ENCODE data around the gene NPC2. TPM values are rescaled to one million over a fixed set of nuclear protein-coding genes. Genes with fewer than 3 reads are reported as not detected.

Gene NPC2
- total RNA-seq, 4 donors from 2014 or later, result 119 to 205 (median 162) TPM

DNA sequence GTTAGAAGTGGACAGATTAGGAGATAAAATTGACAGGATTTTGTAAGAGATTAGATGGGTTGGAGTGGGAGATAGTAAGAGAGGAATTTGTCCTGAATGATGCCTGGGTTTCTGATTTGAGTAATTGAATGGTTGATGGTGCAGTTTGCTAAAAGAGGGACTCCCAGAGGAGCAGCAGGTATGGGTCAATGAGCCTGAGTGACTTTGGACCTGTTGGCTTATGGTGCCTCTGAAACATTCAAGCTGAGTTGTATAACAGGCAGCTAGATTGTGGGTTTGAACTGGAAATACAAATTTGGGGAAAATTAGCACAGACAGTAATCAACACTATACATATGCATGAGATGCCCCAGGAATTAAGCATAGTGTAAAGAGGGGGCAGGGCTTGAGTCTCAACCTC lies 50.3 kb downstream of the NPC2 start:
- no peaks in the 10 kb centered on the region for H3K36me3 ChIP-seq
- H3K27ac ChIP-seq (replicated peaks in 1 of 4), result no peak overlapping the region
- H3K4me1 ChIP-seq, result peaks cover 0 to 6% (median 0%) of the 10 kb centered on the region in 4 donors
- no peaks in the 10 kb centered on the region for H3K9me3 ChIP-seq
- TF ChIP-seq, protein P1, sequence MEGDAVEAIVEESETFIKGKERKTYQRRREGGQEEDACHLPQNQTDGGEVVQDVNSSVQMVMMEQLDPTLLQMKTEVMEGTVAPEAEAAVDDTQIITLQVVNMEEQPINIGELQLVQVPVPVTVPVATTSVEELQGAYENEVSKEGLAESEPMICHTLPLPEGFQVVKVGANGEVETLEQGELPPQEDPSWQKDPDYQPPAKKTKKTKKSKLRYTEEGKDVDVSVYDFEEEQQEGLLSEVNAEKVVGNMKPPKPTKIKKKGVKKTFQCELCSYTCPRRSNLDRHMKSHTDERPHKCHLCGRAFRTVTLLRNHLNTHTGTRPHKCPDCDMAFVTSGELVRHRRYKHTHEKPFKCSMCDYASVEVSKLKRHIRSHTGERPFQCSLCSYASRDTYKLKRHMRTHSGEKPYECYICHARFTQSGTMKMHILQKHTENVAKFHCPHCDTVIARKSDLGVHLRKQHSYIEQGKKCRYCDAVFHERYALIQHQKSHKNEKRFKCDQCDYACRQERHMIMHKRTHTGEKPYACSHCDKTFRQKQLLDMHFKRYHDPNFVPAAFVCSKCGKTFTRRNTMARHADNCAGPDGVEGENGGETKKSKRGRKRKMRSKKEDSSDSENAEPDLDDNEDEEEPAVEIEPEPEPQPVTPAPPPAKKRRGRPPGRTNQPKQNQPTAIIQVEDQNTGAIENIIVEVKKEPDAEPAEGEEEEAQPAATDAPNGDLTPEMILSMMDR (IDR thresholded peaks at IDR 0.05), result no peak
- TF ChIP-seq POLR2A (IDR thresholded peaks at IDR 0.05; ENCODE audit: low read depth) (no peak), POLR2AphosphoS5 (IDR thresholded peaks at IDR 0.05) (no peak), EP300 (IDR thresholded peaks at IDR 0.05) (no peak)
- DNase-seq (ENCODE audit: extremely low spot score), result no peak
- H3K27me3 ChIP-seq, result no peaks in the 10 kb centered on the region
- no peak overlapping the region for H3K4me3 ChIP-seq
- intact Hi-C loops (cut with DNase I), result no loop called here

DNA sequence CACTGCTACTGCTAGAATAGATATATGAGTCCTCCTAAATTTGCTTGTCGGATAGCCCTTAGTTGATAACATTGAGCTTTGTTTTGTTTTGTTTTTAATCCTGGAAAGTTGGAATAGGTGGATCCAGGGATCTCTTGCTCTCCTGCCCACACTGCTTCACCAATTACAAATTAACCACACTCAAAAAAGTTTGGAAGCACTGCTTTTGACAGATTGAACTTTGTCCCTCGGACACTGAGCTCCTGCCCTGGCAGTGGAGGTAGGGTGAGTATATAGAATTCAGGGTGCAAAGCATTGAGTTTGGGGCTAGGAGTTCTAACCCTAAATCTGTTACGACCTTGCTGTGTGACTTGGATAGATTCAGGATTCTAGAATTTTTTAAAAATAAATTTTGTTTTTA lies 52.0 kb downstream of the NPC2 start:
- H3K4me3 ChIP-seq, result no peak overlapping the region
- TF ChIP-seq POLR2A (IDR thresholded peaks at IDR 0.05; ENCODE audit: low read depth), result no peak
- TF ChIP-seq POLR2AphosphoS5 (IDR thresholded peaks at IDR 0.05), result no peak
- TF ChIP-seq, protein P1 (IDR thresholded peaks at IDR 0.05), result no peak
- no peak for TF ChIP-seq EP300 (IDR thresholded peaks at IDR 0.05)
- no peaks in the 10 kb centered on the region for H3K27me3 ChIP-seq
- no peak for DNase-seq (ENCODE audit: extremely low spot score)
- 92% methylated on average over 3 of the region's 3 CpGs for WGBS
- intact Hi-C loops (cut with DNase I), result no loop called here
- H3K27ac ChIP-seq (replicated peaks in 1 of 4), result no peak overlapping the region
- H3K36me3 ChIP-seq, result no peaks in the 10 kb centered on the region
- H3K9me3 ChIP-seq, result no peaks in the 10 kb centered on the region
- H3K4me1 ChIP-seq, result peaks cover 0 to 6% (median 0%) of the 10 kb centered on the region in 4 donors

DNA sequence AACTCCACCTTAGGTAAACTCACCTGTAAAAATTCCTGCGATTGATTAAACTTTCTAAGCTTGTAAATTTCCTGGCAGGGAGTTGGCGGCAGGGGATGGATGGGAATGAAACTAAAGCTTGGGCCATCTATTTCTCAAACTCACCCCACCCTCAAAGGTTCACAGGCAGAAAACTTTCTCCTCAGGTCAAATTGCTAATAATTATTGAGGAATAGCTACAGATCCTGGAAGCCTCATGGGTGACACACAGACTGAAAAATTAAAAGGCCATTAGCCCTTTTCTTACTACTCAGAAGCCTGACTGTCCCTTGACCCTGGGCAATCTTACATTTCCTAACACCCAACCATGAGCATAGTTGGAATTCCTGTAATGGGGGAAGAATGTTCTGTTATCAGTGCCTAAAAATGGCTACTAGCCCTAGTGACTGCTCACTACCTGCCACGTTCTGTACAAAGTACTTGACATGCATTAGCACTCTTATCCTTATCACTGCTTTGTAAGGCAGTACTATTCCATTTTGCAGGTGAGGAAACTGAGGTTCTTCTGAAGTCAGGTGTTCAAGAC lies 54.7 kb downstream of the NPC2 start:
- intact Hi-C loops (cut with DNase I), result no loop called here
- Histone ChIP-seq H3K4me1 (peaks cover 0 to 6% (median 0%) of the 10 kb centered on the region in 4 donors), H3K4me3 (no peak overlapping the region), H3K27me3 (no peaks in the 10 kb centered on the region), H3K36me3 (no peaks in the 10 kb centered on the region), H3K27ac (replicated peaks in 1 of 4) (no peak overlapping the region), H3K9me3 (no peaks in the 10 kb centered on the region)
- WGBS, result 72% methylated on average over 3 of the region's 3 CpGs
- no peak for TF ChIP-seq POLR2A (IDR thresholded peaks at IDR 0.05; ENCODE audit: low read depth)
- TF ChIP-seq, protein P1 (IDR thresholded peaks at IDR 0.05), result no peak
- TF ChIP-seq EP300 (IDR thresholded peaks at IDR 0.05), result no peak
- TF ChIP-seq POLR2AphosphoS5 (IDR thresholded peaks at IDR 0.05), result no peak
- no peak for DNase-seq (ENCODE audit: extremely low spot score)

DNA sequence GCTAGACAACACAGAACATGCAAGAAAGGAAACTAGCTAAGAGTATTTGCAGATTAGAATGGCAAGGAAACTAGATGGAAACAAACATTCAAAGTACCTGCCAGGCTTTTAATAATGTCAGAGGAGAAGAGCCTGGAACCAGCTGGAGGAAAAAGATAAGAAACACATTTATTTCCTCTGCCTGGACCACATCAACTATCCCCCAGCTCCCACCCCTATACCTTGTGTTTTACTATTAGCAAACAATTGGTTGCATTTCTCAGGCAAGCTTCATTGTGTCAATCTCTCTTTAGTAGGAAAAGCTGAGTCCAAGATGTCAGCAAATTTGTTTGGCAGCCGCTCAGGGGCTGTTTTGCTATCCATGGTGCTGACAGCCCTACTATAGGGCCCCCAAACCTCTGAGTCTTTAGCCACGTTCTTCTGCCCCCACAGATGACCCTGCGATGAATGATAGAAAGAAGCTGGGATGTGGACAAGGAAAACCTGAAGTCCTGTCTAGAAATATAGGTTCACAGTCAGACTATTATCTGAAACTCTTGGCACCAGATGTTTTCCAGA lies 55.5 kb downstream of the NPC2 start:
- no peaks in the 10 kb centered on the region for H3K27me3 ChIP-seq
- no peak for DNase-seq (ENCODE audit: extremely low spot score)
- no peak overlapping the region for H3K27ac ChIP-seq (replicated peaks in 1 of 4)
- intact Hi-C loops (cut with DNase I), result no loop called here
- 9% methylated on average over 3 of the region's 3 CpGs for WGBS
- peaks cover 0 to 6% (median 0%) of the 10 kb centered on the region in 4 donors for H3K4me1 ChIP-seq
- H3K36me3 ChIP-seq, result no peaks in the 10 kb centered on the region
- H3K9me3 ChIP-seq, result no peaks in the 10 kb centered on the region
- H3K4me3 ChIP-seq, result no peak overlapping the region
- TF ChIP-seq, protein P1 (IDR thresholded peaks at IDR 0.05), result no peak
- TF ChIP-seq POLR2A (IDR thresholded peaks at IDR 0.05; ENCODE audit: low read depth), result no peak
- no peak for TF ChIP-seq EP300 (IDR thresholded peaks at IDR 0.05)

DNA sequence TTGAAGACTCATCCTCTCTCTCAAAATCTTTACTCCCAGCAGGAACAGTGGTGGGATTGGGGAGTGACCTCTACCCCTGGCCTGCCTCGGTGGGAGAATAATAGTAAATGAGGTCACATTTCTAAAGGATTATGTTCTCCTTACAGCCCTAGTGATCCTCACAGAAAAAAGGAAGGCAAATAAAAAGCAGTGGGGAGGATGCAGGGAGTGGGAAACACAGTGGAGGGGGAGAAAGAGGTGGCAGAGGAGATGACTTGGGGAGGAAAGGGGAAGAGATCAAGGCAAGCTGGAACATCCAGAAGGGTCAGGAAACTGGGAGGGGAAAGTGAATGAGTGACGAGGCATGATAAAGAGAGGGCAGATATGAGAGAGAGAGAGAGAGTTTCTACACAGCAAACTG lies 58.8 kb downstream of the NPC2 start:
- no peaks in the 10 kb centered on the region for H3K9me3 ChIP-seq

More for the DNA sequence above, 58.8 kb downstream of the NPC2 start:
- Histone ChIP-seq H3K27me3 (no peaks in the 10 kb centered on the region), H3K36me3 (no peaks in the 10 kb centered on the region), H3K4me1 (peaks cover 0 to 6% (median 0%) of the 10 kb centered on the region in 4 donors), H3K4me3 (no peak overlapping the region), H3K27ac (replicated peaks in 1 of 4) (no peak overlapping the region)
- intact Hi-C loops (cut with DNase I), result no loop called here
- TF ChIP-seq, protein P1 (IDR thresholded peaks at IDR 0.05), result no peak
- TF ChIP-seq EP300 (IDR thresholded peaks at IDR 0.05) (no peak), POLR2A (IDR thresholded peaks at IDR 0.05; ENCODE audit: low read depth) (no peak), POLR2AphosphoS5 (IDR thresholded peaks at IDR 0.05) (no peak)
- 46% methylated on average over 2 of the region's 2 CpGs for WGBS
- DNase-seq (ENCODE audit: extremely low spot score), result no peak

Data from esophagus muscularis mucosa (tissue), 4 donors.